ENCODE results near the gene IHH.

Gene IHH

GRCh38 chr2:219076253-219076652 is 15.5 kb upstream of the IHH start:
- no peak for DNase-seq (ENCODE audit: low spot score)

GRCh38 chr2:219073413-219074129 is 12.8 kb upstream of the IHH start:
- DNase-seq (ENCODE audit: low spot score) = peak; percentile 51

GRCh38 chr2:219072741-219073250 is 12.1 kb upstream of the IHH start:
- DNase-seq (ENCODE audit: low spot score) = no peak

GRCh38 chr2:219071131-219071816 is 10.6 kb upstream of the IHH start:
- no peak for DNase-seq (ENCODE audit: low spot score)

GRCh38 chr2:219065484-219065883 is 4.8 kb upstream of the IHH start:
- DNase-seq (ENCODE audit: low spot score) = no peak

- no peak for DNase-seq (ENCODE audit: low spot score)
Observed at GRCh38 chr2:219062081-219062480, 1.4 kb upstream of the IHH start.

- DNase-seq (ENCODE audit: low spot score) = no peak
Observed at GRCh38 chr2:219059725-219060682, 717 bp downstream of the IHH start.

- DNase-seq (ENCODE audit: low spot score) = no peak
Observed at GRCh38 chr2:219059375-219059724, 1.4 kb downstream of the IHH start.

- no peak for DNase-seq (ENCODE audit: low spot score)
Observed at GRCh38 chr2:219058541-219059374, 2.0 kb downstream of the IHH start.

GRCh38 chr2:219057709-219058540 is 2.8 kb downstream of the IHH start:
- peak; percentile 63 for DNase-seq (ENCODE audit: low spot score)

GRCh38 chr2:219056896-219057708 is 3.6 kb downstream of the IHH start:
- DNase-seq (ENCODE audit: low spot score) = no peak

GRCh38 chr2:219056176-219056895 is 4.4 kb downstream of the IHH start:
- no peak for DNase-seq (ENCODE audit: low spot score)

- DNase-seq (ENCODE audit: low spot score) = no peak
Observed at GRCh38 chr2:219054956-219055903, 5.5 kb downstream of the IHH start.

- DNase-seq (ENCODE audit: low spot score) = no peak
Observed at GRCh38 chr2:219049282-219049681, 11.4 kb downstream of the IHH start.

GRCh38 chr2:219045937-219046550 is 14.7 kb downstream of the IHH start:
- DNase-seq (ENCODE audit: low spot score) = no peak

- DNase-seq (ENCODE audit: low spot score) = no peak
Observed at GRCh38 chr2:219042750-219043149, 18.0 kb downstream of the IHH start.

GRCh38 chr2:219042157-219042556 is 18.6 kb downstream of the IHH start:
- DNase-seq (ENCODE audit: low spot score) = no peak
